Posterior cingulate gyrus (tissue), 11 donors: ENCODE results near the gene MS4A4A.
"Not testable (repeated sequence)": the region's sequence is repeated elsewhere in the genome, so short reads cannot be mapped to it uniquely, and the experiment has no call there.

Experiments
- DNase-seq, 10 donors: peaks; one replicate each; pipeline versions ENCODE4 v3.0.0 to v3.0.0-alpha.2; 2020 to 2021; ENCODE audit warnings: mixed read lengths in 3 of 10
- intact Hi-C: fragments of 100-400 bp; cut with DNase I; formaldehyde crosslinking; loops from one replicate; pipeline ENCODE4 v1.15.1; 2023

Gene MS4A4A

DNA sequence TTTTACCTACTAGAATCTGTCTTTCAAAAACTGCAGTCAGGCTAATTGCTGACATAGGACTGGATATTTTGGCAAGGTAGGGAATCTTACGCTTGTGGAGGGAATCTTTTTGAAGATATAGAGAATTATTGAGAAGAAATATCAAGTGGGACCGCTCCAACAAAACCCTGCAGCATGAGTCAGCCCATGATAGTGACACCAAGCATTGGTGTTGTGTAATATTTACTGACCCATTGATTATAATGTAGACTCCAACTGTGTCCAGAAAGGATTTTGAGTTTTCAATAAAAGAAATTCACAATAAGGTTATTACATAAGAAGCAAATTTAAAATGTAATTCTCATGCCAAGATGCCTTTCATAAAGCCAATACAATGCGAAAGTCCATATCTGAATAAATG, 20.7 kb downstream of the MS4A4A start:
- intact Hi-C loops: no loop called here
- DNase-seq: no peak

DNA sequence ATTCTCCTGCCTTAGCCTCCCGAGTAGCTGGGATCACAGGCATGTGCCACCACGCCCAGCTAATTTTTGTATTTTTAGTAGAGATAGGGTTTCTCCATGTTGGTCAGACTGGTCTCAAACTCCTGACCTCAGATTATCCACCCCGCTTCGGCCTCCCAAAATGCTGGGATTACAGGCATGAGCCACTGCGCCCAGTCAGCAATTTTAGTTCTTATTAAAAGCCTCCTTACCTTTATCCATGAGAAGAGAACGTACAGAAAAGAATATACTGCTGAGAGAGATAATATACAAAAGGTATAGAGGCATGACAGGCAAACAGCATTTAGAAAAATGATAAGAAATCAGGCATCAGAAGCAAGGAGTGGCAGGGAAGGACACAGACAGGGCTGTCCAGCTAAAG, 21.4 kb downstream of the MS4A4A start:
- DNase-seq, intact Hi-C loops: not testable (repeated sequence)

DNA sequence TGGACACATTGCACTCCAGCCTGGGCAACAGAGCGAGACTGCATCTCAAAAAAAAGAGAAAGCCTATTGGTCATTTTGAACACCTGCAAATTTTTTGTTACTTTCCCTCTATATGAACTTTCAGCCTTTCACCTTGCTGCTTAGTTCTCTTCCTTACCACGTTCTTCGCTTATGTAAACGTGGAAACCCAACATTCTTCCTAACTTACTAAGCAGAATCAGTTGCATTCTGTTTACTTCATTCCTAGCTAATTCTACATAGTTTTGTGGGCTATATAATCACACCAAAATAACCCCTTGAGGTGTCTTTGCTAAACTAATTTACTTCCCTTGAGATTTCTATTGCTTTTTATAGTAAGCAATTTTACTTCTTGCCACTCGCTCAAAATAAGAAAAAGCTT, 23.2 kb downstream of the MS4A4A start:
- intact Hi-C loops: no loop called here
- DNase-seq: no peak

DNA sequence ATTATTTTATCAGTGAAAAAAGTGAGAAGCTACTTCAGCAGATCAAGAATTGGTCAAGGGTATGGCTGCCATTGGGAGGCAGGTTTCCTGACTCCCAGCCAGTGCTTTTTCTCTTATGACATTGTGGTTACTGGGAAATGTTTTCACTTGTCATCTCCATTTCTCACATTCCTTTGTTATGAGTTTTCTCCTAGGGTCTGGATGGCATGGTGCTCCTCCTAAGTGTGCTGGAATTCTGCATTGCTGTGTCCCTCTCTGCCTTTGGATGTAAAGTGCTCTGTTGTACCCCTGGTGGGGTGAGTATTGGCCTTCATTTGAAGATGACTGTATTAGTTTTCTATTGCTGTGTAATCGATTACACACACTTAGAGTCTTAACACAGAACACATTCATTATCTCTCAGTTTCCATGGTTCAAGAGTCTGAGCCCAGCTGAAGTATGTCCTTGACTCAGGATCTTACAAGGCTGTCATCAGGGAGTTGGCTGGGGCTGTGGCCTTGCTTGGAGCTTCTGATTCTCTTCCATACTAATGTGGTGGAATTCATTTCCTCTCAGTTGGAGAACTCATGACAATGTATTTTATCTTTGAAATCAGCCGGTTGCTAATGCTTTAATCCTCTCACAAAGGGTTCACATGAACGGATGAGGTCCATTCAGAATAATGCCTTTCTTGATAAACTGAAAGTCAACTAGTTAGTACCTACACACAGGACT, 25.6 kb downstream of the MS4A4A start:
- intact Hi-C loops: no loop called here
- no peak for DNase-seq

DNA sequence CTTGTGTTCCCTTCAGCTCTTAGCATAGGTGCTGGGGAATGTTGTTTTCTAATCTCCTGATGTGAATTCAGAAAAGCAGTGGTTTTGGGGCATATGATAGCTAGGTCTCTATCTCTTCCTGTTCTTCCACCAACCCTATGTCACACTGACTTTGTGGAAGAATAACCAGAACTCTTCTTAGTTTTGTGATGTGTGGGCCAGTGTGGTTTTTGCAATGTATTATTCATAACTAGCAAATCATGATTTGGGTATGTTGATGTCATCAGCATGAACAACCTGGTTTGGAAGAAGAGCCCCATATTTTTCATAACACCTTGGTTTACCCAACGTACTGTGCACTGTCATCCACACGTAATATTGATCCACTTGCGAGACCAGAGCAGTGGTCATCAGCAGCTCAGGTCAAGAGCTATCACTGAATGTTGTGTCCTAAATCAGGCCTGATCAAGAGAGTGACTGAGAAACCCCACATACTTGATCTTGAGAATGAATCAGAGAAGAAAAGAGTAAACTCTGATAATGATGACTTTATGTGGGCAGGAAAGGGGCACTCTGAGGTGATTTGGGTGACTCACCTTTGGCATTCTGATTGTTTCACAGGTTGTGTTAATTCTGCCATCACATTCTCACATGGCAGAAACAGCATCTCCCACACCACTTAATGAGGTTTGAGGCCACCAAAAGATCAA, 27.2 kb downstream of the MS4A4A start:
- intact Hi-C loops: no loop called here
- DNase-seq: no peak

DNA sequence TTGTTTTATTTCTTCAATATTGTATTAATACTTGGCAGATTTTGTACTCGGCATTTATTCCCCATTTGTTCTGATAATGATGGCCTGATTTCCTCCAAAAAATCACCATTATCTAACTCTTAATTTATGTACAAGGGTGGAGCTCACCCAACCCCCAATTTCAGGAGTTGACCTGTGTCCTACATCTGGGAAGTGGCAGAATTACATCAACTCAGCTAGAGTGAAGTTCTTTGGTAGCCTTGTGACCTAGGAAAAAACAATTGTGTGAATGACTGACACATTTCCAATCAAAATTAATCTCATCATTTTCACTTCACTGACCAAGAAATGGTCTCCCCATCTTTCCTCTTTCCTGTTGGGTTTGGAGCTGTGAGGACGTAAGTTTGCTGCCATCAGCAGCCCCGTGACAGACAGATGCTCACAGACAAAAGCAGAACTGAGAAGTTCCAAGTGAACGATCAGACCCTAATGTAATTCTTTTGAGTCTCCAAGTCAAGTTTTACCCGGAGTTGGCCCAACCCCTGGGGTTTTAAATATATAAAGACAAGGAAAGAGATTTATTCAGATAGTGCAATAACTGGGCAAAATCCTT, 30.0 kb downstream of the MS4A4A start:
- peak in 3 of 10 donors; percentile 2 to 72 (median 21) for DNase-seq
- intact Hi-C loops: no loop called here

DNA sequence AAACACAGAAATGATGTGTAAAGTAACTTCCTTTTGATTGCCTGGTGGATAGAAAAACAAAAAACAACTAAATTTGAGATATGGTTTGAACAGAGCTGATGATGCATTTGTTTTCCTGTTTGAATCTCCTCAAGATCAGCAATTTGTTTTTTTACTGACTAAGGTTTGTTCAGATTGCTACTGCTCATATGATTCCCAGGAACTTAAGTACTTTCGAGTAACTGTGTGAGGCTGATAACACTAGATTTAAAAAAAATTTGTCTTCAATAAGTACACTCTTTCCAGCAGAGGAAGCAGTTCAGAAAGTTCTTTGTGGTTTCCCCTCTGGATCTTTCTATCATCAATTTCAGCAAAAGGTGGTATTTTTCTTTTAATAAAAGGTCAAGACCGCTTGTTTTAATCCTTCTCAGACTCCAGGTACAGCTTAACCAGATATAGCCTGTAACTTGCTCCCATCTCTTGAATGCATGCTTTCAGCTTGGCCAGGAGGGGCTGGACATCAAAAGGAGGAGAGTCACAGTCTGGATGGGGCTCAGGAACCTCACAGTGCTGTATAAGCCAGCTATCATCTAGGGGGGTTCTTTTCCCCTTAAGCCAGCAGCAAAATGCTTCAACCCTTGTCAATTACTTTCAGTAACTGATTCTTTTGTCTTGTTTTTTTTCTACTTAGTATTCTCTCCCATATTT, 34.3 kb downstream of the MS4A4A start:
- intact Hi-C loops: no loop called here
- DNase-seq: no peak

DNA sequence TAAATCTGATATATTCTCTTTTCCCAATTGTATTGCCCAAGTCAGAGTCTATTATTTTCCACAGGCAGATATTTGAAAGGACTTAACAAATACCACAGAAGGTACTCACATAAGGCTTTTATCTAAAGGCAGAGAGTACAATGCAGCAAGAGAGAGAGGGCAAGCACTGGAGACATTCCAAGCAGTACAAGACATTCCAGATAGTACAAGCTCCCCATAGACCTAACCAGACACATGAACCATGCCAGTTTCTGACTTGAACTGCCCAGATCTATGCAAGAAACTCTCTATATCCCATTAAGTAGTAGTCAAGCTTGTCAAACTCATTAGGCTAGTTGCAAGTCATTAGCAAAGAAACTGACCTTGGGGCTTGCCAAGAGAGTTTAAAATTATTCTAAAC, 35.4 kb downstream of the MS4A4A start:
- intact Hi-C loops: no loop called here
- no peak for DNase-seq

DNA sequence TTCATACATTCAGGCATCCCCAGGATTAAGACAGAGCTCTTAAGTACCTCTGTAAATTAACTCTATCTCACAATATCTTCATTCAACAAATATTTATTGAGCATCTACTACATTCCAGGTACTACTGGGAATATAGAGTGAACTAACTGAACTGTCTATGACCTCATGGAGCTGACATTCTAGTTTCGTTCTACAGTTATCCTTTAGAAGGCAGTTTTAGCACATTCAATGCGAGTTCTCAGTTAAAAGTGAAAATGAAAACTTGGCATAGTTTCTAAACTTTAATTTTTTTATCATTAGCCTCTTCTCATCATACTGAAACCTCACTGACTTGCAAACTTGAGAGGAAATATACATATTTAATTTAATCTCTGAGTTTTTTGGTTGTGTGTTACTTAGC, 35.9 kb downstream of the MS4A4A start:
- DNase-seq: no peak
- intact Hi-C loops: no loop called here

DNA sequence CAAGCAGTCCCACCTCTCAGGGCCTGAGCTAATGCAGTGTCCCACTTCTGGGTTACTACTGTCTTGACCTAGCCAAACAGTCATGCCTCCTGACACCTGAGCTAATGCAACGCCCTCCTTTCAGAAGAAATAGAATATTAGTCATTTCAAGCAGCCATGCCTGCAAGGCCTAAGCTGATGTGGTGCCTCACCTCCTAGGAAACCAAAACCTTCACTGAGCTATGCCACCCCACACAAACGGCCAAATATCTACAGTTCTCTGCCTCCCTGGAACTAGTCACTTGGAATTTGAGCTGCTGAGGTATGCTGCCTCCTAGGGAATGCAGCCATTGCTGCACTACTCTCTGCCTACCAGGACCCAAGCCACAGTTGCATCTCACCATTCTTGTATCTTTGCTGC, 38.3 kb downstream of the MS4A4A start:
- intact Hi-C loops: no loop called here
- no peak for DNase-seq

DNA sequence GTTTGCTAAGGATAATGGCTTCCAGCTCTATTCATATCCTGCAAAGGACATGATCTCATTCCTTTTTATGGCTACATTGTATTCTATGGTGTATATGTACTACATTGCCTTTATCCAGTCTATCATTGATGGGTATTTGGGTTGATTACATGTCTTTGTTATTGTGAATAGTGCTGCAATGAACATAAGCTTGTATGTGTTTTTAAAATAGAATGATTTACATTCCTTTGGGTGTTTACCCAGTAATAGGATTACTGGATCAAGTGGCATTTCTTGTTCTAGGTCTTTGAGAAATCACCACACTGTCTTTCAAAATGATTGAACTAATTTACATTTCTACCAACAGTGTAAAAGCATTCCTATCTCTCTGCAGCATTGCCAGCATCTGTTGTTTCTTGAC, 40.6 kb downstream of the MS4A4A start:
- intact Hi-C loops: no loop called here
- no peak for DNase-seq

DNA sequence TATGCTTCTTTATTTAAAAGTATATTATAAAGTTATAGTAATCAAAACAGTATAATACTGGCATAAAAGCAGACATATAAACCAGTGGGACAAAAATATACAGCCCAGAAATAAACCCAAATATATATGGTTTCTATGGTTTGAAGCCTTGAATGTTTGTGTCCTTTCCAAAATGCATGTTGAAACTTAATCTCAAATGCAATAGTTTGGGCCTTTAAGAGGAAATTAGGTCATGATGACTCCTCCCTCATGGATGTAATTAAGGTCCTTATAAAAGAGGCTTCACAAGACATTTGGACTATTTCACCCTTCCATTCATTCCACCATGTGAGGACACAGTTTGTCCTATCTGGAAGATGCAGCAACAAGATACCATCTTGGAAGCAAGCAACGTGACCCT, 46.5 kb downstream of the MS4A4A start, which contains the start of gene MS4A6E:
Gene MS4A6E, plus strand, starts transcription at position 301 of the 400 bp plus-strand sequence. CDS start 7,641 bp downstream, outside the sequence.
- no peak for DNase-seq
- intact Hi-C loops: no loop called here

DNA sequence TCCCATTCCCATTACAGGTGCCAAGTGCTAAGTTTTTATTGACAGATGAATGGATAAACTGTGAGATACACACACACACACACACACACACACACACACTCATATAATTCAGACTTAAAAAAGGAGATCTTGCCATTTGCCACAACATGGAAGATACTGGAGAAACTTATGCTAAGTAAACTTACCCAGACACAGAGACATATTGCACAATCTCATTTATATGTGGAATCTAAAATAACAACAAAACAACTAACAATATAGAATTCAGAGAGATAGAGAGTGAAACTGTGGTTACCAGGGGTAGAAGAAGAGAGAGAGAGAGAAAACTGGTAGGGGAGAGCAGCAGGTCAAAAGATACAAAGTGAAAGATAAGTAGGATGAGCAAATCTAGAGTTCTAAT, 48.0 kb downstream of the MS4A4A start:
- no peak for DNase-seq
- intact Hi-C loops: no loop called here

DNA sequence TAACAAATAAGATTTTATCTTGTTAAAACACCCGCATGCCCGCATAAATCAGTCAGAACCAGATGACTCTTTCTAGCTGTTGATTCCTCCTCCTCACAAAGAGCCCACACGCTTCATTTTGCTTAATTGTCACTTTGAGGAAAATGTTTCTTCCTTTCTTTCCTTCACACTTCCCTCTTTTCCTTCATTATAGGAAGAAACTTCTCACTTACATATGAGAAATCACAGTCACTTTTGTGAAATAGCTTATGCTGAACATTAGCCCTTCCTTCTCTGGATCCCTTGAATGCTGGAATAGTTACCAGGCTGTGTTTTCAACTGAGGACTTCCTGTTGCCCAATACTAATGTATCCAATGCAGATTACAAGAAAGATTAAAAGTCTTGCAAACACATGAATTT, 52.4 kb downstream of the MS4A4A start:
- intact Hi-C loops: no loop called here

DNA sequence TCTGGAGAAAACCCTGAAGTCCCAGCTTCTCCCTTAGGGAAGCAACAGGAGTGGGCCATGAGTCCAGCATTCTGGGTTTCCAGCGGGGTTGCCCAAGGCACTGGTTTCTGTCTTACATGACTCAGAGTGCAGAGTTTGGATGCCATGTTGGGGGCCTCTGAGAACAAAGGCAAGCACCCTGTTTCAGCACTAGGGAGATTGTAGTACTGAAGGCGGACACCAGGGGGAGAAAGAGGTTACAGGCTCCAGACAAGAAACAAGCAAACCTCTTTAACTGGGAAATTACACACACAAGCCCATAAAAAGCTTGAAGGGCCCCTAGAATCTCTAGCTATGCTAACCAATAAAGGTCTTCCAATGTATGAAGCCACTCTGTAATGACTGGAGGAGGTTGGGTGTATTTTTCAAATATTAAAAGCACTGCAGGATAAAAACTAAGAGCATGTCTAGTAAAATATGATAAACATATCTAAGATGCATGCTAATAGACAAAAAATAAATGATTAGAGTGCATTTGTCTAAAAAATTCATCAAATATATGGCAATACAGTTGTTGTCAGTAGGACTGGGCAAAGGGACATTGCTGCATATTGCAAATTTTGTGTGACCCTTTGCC, 53.6 kb downstream of the MS4A4A start:
- DNase-seq: peak in 6 of 10 donors; percentile 12 to 72 (median 40)
- intact Hi-C loops: no loop called here

More for the DNA sequence above, 52.4 kb downstream of the MS4A4A start:
- DNase-seq: no peak

DNA sequence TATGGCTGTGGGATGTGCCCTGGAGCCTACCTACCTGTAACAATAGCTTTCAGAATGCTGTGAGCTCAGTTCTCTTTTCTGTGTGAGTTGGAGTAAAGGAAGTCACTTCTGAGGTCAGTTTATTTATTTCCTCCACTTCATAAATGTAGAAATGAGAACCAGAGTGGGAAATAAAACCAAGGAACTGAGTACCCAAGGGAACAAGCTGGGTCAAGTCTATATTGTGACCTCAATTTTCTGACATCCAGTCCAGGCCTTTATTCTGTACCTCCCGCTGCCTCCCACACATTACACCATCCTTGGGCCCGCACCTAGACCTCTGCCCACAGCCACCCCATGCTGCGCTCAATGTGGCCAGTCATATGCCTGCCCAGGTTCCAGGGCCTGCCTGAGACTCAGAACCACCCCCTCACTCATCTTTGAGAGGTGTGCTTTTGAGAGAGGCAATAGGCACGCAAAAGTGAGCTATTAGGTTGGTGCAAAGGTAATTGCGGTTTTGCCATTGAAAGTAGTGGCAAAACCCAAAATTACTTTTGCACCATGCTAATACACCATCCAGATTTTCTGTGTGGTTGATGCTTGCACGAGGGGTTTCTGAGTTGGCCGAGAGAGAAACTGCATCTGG, 56.4 kb downstream of the MS4A4A start:
- no peak for DNase-seq
- intact Hi-C loops: no loop called here

DNA sequence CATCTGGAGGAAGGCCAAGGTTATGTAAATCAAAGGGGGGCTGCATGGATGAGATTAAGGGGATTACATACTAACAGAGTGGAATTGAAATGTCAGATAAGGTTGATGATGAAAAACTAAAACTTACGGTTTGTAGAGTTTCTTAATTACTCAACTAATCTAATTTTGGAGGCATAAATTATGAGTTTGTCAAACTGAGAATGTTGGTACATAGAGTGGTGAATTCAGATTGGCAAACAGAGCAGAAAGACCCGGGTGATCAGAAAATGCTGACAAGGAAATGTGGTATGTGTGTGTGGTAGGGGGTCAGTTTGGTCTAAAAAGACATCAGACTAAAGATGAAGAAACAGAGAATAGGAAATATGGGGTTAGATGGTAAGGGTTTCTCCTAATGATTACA, 57.6 kb downstream of the MS4A4A start:
- intact Hi-C loops: no loop called here
- no peak for DNase-seq

DNA sequence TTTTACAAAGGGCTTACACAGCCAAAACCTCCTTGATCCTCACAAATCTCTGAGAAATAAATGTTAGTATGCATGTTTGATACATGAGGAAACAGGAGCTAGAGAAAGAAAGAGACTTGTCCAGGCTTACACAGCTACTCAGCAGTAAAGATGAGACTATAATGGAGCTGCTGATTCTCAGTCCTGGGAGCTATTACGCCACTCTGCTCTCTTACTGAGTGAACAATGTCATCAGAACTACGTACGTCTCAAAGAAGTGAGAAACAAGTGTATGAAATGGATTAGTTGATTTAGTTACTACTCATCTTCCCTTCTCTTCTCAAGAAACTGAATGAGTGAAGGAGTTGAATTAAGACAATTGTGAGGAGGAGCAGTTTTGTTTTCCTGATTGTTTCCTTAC, 58.9 kb downstream of the MS4A4A start:
- no peak for DNase-seq
- intact Hi-C loops: no loop called here

DNA sequence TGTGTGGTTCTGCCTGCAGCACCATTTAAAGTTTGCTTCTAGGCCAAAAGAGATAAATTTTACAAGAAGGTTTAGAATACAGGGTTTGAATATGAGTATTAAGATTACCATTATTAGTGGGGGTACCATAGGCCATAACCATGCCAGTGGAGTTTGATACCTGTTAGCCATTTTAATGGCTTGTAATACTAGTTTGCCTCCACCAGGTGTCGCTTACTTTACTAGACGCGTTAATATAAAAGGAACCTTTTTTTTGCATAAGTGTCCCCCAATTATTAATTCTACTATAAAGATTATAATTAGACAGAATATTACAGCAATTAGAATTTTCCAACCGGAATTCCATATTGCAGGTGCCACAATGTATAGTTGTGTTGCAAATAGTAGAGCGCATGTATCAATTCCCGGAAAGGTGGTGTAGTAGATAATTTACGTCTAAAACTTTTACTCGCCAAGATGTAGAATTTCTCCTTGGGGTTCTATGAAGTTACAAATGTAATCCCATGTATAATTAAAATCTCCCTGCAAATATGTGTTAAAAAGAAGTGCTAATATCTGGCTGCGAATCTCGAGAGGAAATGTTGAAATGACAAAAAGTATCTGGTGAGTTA, 62.7 kb downstream of the MS4A4A start:
- intact Hi-C loops: no loop called here
- DNase-seq: no peak

DNA sequence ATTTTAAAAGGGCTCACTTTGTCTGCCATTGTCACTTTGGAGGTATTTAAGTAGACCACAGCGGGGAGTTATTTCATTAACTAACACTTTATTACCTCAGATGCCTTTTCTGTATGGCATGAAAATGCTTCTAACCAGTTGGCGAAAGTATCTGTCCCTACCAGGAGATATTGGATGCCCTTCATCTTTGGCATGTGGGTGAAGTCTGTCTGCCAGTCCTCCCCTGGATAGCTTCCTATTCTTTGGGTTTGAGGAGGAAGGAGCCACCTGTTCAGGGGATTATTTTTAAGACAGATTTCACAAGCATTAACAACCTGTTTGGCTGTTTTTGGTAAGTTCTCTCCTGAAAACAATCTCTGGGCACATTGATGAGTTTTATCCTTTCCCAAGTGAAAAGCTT, 63.7 kb downstream of the MS4A4A start:
- intact Hi-C loops: no loop called here

More for the DNA sequence above, 63.7 kb downstream of the MS4A4A start:
- DNase-seq: no peak
